Mesenchymal stem cell (in vitro differentiated cells and primary cell): ENCODE measurements around the gene MYB.

ENCODE experiments used
- DNase-seq: peaks from one replicate; pipeline ENCODE4 v3.0.0-alpha.2; 2013
- H2AFZ ChIP-seq: one replicate; pipeline ENCODE4 v1.6.1; 2013; ENCODE audit warnings: low read depth, mild to moderate bottlenecking, control low read depth, inconsistent platforms, low read length, moderate library complexity
- H2AK5ac ChIP-seq: 2 replicates; pipeline ENCODE4 v1.6.1; 2013; ENCODE audit warnings: low read length, moderate library complexity, mild to moderate bottlenecking, inconsistent platforms; ENCODE audit not compliant: severe bottlenecking
- H2BK120ac ChIP-seq: one replicate; pipeline ENCODE4 v1.6.1; 2013; ENCODE audit warnings: low read depth, mild to moderate bottlenecking, inconsistent platforms, low read length, moderate library complexity
- H2BK12ac ChIP-seq, 2 experiments: one replicate each; pipeline ENCODE4 v1.6.1; 2013; ENCODE audit warnings: inconsistent platforms in 2 of 2, low read length in 2 of 2, mild to moderate bottlenecking in 2 of 2, moderate library complexity in 2 of 2, control low read depth in 1 of 2
- H2BK15ac ChIP-seq: one replicate; pipeline ENCODE4 v1.6.1; 2013; ENCODE audit warnings: mild to moderate bottlenecking, low read depth, inconsistent platforms; ENCODE audit not compliant: poor library complexity, severe bottlenecking
- H2BK5ac ChIP-seq: 2 replicates; pipeline ENCODE4 v1.6.1; 2013; ENCODE audit warnings: low read depth, mild to moderate bottlenecking, low read length, control low read depth, inconsistent platforms; ENCODE audit not compliant: poor library complexity, severe bottlenecking
- H3K14ac ChIP-seq, 2 experiments: one replicate each; pipeline ENCODE4 v1.6.1; 2013; ENCODE audit warnings: inconsistent platforms in 2 of 2, low read length in 2 of 2, control low read depth in 1 of 2, mild to moderate bottlenecking in 1 of 2, moderate library complexity in 1 of 2
- H3K18ac ChIP-seq, 2 experiments: one replicate each; pipeline ENCODE4 v1.6.1; 2013; ENCODE audit warnings: inconsistent platforms in 2 of 2, low read length in 2 of 2, control low read depth in 1 of 2, low read depth in 1 of 2, mild to moderate bottlenecking in 1 of 2
- H3K23ac ChIP-seq, 2 experiments: one replicate each; pipeline ENCODE4 v1.6.1; 2013; ENCODE audit warnings: inconsistent platforms in 2 of 2, low read length in 2 of 2, mild to moderate bottlenecking in 2 of 2, moderate library complexity in 2 of 2, control low read depth in 1 of 2
- H3K27ac ChIP-seq: 2 replicates; pipeline ENCODE4 v1.5.1; 2013; ENCODE audit warnings: mild to moderate bottlenecking, moderate library complexity, low read length, control low read depth, inconsistent platforms; ENCODE audit not compliant: poor library complexity, severe bottlenecking
- H3K27me3 ChIP-seq, 2 experiments: 2 replicates each; pipeline versions ENCODE4 v1.6.1 to v1.7.0; 2013; ENCODE audit warnings: low read length in 2 of 2, mild to moderate bottlenecking in 2 of 2, moderate library complexity in 2 of 2, control low read depth in 1 of 2, inconsistent platforms in 1 of 2; ENCODE audit not compliant: control insufficient read depth in 1 of 2, insufficient read depth in 1 of 2
- H3K36me3 ChIP-seq, 2 experiments: 2 replicates each; pipeline versions ENCODE4 v1.6.1 to v1.7.0; 2013; ENCODE audit warnings: low read length in 2 of 2, control low read depth in 1 of 2, inconsistent platforms in 1 of 2, low read depth in 1 of 2, mild to moderate bottlenecking in 1 of 2; ENCODE audit not compliant: insufficient read depth in 2 of 2, control insufficient read depth in 1 of 2
- H3K4ac ChIP-seq, 2 experiments: one replicate each; pipeline ENCODE4 v1.6.1; 2013; ENCODE audit warnings: inconsistent platforms in 2 of 2, low read length in 2 of 2, mild to moderate bottlenecking in 2 of 2, moderate library complexity in 2 of 2, control low read depth in 1 of 2, low read depth in 1 of 2
- H3K4me1 ChIP-seq: 2 replicates; pipeline ENCODE4 v1.6.1; 2013; ENCODE audit warnings: low read depth, low read length, control low read depth; ENCODE audit not compliant: control insufficient read depth, insufficient read depth
- H3K4me2 ChIP-seq: 2 replicates; pipeline ENCODE4 v1.6.1; 2013; ENCODE audit warnings: low read length, mild to moderate bottlenecking, inconsistent platforms; ENCODE audit not compliant: poor library complexity, severe bottlenecking
- H3K4me3 ChIP-seq, 2 experiments: 2 replicates each; pipeline versions ENCODE4 v1.5.1 to v1.7.0; 2013; ENCODE audit warnings: low read length in 2 of 2, mild to moderate bottlenecking in 2 of 2, control low read depth in 1 of 2, low read depth in 1 of 2; ENCODE audit not compliant: insufficient read depth in 1 of 2
- H3K79me1 ChIP-seq: replicated peaks from 2 replicates; pipeline ENCODE4 v1.6.1; 2013; ENCODE audit warnings: mild to moderate bottlenecking, control low read depth, low read length, inconsistent platforms; ENCODE audit not compliant: poor library complexity, severe bottlenecking
- H3K9ac ChIP-seq: 2 replicates; pipeline ENCODE4 v1.7.0; 2013; ENCODE audit warnings: mild to moderate bottlenecking, low read length, moderate library complexity
- H3K9me3 ChIP-seq: 2 replicates; pipeline ENCODE4 v1.7.0; 2013; ENCODE audit warnings: mild to moderate bottlenecking, low read length; ENCODE audit not compliant: control insufficient read depth
- H4K8ac ChIP-seq: one replicate; pipeline ENCODE4 v1.6.1; 2013; ENCODE audit warnings: inconsistent platforms, mild to moderate bottlenecking, low read length, moderate library complexity
- H4K91ac ChIP-seq: one replicate; pipeline ENCODE4 v1.6.1; 2013; ENCODE audit warnings: mild to moderate bottlenecking, low read length, inconsistent platforms
- WGBS: methylation state at CpG from one replicate; pipeline ENCODE4 v1.1.7; 2013; ENCODE audit warnings: mixed read lengths; 5-methylcytosine and 5-hydroxymethylcytosine counted together

Gene MYB

DNA sequence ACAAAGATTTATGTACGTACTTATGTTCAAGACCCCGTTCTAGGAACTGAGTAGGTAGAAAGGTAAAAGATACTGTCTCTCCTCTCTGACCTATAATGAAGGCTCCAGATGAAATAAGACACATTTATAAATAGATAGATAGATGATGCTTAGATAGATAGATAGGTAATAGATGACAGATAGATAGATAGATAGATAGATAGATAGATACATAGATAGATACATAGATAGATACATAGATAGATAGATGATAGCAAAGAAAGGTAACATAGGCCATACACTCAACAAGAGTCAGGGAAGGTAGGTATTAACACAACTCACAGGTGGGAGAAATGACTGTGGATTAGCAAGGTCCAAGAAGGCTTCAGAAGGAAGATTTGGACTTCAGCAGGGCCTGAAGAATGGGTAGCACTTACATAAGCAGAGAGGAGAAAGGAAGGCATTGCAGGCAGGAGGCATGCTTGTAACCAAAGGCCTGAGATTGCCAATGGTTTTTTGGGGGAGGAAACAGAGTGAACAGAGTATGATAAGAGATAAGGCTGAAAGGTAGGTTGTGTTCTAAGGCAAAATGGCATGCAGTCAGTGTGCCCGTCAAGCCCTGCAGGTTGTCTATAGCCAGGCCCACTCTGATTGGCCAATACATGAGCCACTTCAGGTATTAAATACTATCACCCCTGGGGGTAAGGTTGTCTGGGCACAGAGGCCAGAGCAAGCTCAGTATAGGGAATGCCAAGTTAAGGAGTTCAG is 7.7 kb upstream of the MYB start:
- no peaks in the 10 kb centered on the region for H3K9me3 ChIP-seq
- no peaks in the 10 kb centered on the region for H3K36me3 ChIP-seq
- no peak overlapping the region for H3K9ac ChIP-seq
- no peak overlapping the region for H2BK120ac ChIP-seq
- no peaks in the 10 kb centered on the region for H3K4me1 ChIP-seq
- 100% methylated on average over 1 of the region's 3 CpGs for WGBS
- no peaks in the 10 kb centered on the region for H3K79me1 ChIP-seq
- no peak overlapping the region for H3K23ac ChIP-seq
- H3K4me2 ChIP-seq: no peak overlapping the region
- no peak overlapping the region for H2BK15ac ChIP-seq
- no peak overlapping the region for H4K8ac ChIP-seq
- H2AK5ac ChIP-seq: no peak overlapping the region
- no peak overlapping the region for H2BK5ac ChIP-seq
- H3K14ac ChIP-seq: no peak overlapping the region
- DNase-seq: no peak
- H4K91ac ChIP-seq: no peak overlapping the region
- no peak overlapping the region for H3K4ac ChIP-seq
- no peak overlapping the region for H3K27ac ChIP-seq
- no peak overlapping the region for H3K18ac ChIP-seq
- no peak overlapping the region for H3K4me3 ChIP-seq
- no peak overlapping the region for H2AFZ ChIP-seq
- H2BK12ac ChIP-seq: no peak overlapping the region
- no peaks in the 10 kb centered on the region for H3K27me3 ChIP-seq

DNA sequence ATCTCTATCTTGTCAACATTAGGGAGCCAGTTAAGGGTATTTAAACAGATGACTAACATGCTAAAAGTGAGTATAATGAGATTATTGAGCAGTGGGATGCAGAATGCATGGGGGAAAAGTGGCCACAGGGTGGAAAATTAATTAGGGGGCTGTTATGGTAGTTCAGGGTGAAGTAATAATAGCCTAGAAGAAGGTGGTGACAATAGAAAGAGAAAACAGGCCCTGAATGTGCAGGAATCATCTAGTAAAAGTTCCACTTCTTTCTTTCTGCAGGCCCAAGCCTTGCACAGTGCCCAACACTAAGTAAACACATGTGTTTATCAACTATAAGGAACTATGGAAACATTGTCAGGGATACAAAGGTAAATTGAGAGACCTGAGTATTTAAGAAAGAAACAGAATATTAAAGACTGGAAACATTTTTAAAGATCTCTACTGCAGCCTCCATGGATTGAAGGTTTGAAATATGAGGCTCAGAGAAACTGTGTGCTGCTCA is 7.1 kb upstream of the MYB start:
- Histone ChIP-seq H3K9me3 (no peaks in the 10 kb centered on the region), H3K14ac (no peak overlapping the region), H3K4me1 (no peaks in the 10 kb centered on the region), H4K8ac (no peak overlapping the region), H3K27me3 (no peaks in the 10 kb centered on the region), H3K4ac (no peak overlapping the region), H2BK5ac (no peak overlapping the region), H3K27ac (no peak overlapping the region), H2BK15ac (no peak overlapping the region), H2BK120ac (no peak overlapping the region), H4K91ac (no peak overlapping the region), H3K23ac (no peak overlapping the region), H3K36me3 (no peaks in the 10 kb centered on the region), H3K9ac (no peak overlapping the region), H2BK12ac (no peak overlapping the region), H3K4me2 (no peak overlapping the region), H2AK5ac (no peak overlapping the region), H3K18ac (no peak overlapping the region), H2AFZ (no peak overlapping the region), H3K4me3 (no peak overlapping the region), H3K79me1 (no peaks in the 10 kb centered on the region)
- no peak for DNase-seq

DNA sequence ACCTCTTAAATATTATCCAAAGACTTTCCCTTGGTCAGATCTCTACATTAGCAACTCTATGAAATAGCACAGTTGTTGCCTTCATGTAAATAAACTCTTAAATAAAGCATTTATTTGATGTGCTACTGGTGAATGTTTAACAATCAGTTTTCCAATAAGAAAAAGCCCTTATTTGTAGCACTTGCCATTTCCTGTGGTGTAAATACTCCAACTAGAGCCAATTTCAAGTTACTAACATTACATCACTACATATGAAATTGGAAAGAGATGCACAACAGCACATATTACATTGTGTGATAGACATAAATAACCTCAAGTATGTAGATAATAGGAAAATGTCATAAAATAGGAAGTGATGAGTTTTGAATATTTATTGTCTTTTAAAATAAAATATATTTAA is 5.0 kb upstream of the MYB start:
- Histone ChIP-seq H3K23ac (no peak overlapping the region), H4K8ac (no peak overlapping the region)

DNA sequence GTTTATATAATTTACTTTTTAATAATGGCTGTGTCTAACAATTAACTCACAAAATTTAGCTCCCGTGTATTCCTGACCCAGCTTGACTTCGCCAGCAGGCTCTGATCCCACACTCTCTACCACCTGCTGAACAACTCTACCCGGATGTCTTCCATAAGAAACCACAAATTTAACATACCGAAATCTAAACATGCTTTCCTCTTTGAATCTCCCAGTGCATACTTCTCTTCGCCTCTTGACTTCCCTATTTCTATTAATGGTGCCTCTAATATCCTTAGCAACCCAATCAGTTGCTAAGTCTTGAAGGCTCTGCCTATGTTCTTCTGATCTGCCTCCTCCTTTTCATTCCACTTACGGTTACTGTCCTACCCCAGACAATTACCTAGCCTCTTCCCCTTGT is 4.6 kb upstream of the MYB start:
- Histone ChIP-seq H2BK5ac (no peak overlapping the region), H3K27ac (no peak overlapping the region), H3K4me3 (no peak overlapping the region), H3K9ac (no peak overlapping the region), H2AFZ (no peak overlapping the region), H3K79me1 (no peaks in the 10 kb centered on the region), H3K4ac (no peak overlapping the region), H2BK12ac (no peak overlapping the region), H3K23ac (no peak overlapping the region), H3K4me1 (peaks cover 5% of the 10 kb centered on the region), H3K9me3 (no peaks in the 10 kb centered on the region), H2BK120ac (no peak overlapping the region), H3K18ac (no peak overlapping the region), H4K8ac (no peak overlapping the region), H3K14ac (no peak overlapping the region), H3K36me3 (no peaks in the 10 kb centered on the region), H3K27me3 (no peaks in the 10 kb centered on the region), H3K4me2 (no peak overlapping the region), H4K91ac (no peak overlapping the region), H2BK15ac (no peak overlapping the region), H2AK5ac (no peak overlapping the region)
- DNase-seq: no peak
- WGBS: 94% methylated on average over 6 of the region's 6 CpGs

More for the DNA sequence above, 5.0 kb upstream of the MYB start:
- no peak overlapping the region for H2BK12ac ChIP-seq
- no peak overlapping the region for H2AFZ ChIP-seq
- H2BK120ac ChIP-seq: no peak overlapping the region
- no peaks in the 10 kb centered on the region for H3K79me1 ChIP-seq
- H3K4ac ChIP-seq: no peak overlapping the region
- no peak overlapping the region for H3K14ac ChIP-seq
- H3K4me2 ChIP-seq: no peak overlapping the region
- no peak overlapping the region for H2BK15ac ChIP-seq
- H3K18ac ChIP-seq: no peak overlapping the region
- peaks cover 3% of the 10 kb centered on the region for H3K4me1 ChIP-seq
- no peak overlapping the region for H2BK5ac ChIP-seq
- no peak overlapping the region for H4K91ac ChIP-seq
- H3K9ac ChIP-seq: no peak overlapping the region
- H3K36me3 ChIP-seq: no peaks in the 10 kb centered on the region
- H2AK5ac ChIP-seq: no peak overlapping the region
- no peaks in the 10 kb centered on the region for H3K27me3 ChIP-seq
- H3K4me3 ChIP-seq: no peak overlapping the region
- no peak for DNase-seq
- no peak overlapping the region for H3K27ac ChIP-seq
- no peaks in the 10 kb centered on the region for H3K9me3 ChIP-seq
